Activated T-cell treated with anti-CD3 and anti-CD28 coated beads for 24 hours (primary cell): Measurements from ENCODE around the gene STYXL1.
"Not testable (repeated sequence)": the region's sequence is repeated elsewhere in the genome, so short reads cannot be mapped to it uniquely, and the experiment has no call there.

ENCODE experiments used
- DNase-seq: peaks from one replicate; pipeline ENCODE4 v3.0.0-alpha.2; 2020; ENCODE audit warnings: low read depth

Gene STYXL1

DNA sequence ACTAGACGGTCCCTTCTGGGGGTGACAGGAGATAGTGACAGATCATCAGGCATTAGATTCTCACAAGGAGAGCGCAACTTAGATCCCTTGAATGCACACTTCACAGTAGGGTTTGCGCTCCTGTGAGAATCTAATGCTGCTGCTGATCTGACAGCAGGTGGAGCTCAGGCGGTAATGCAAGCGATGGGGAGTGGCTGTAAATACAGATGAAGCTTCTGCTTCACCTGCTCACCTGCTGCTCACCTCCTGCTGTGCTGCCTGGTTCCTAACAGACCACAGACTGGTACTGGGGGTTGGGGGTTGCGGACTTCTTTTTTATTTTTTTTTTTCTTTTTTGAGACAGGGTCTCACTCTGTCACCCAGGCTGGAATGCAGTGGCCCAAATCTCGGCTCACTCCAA, 18.1 kb downstream of the STYXL1 start:
- not testable (repeated sequence) for DNase-seq

DNA sequence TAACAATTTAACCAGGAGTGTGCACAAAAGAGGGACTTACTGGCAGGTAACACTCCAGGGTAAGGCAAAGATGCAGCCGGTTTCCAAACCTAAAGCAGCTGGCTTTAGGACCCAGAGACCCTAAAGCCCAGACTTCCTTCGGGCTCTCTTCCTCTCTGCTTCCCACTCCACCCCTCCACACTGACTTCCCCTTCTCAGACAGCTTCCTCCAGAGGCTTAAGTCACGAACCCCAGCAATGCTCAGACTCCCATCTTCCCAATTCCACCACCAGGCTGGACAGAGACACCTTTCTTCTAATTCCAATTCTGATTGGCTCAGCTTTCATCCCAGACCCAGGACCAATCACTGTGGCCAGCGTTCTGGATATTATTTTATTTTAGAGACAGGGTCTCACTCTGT, 24.8 kb downstream of the STYXL1 start:
- DNase-seq = no peak

DNA sequence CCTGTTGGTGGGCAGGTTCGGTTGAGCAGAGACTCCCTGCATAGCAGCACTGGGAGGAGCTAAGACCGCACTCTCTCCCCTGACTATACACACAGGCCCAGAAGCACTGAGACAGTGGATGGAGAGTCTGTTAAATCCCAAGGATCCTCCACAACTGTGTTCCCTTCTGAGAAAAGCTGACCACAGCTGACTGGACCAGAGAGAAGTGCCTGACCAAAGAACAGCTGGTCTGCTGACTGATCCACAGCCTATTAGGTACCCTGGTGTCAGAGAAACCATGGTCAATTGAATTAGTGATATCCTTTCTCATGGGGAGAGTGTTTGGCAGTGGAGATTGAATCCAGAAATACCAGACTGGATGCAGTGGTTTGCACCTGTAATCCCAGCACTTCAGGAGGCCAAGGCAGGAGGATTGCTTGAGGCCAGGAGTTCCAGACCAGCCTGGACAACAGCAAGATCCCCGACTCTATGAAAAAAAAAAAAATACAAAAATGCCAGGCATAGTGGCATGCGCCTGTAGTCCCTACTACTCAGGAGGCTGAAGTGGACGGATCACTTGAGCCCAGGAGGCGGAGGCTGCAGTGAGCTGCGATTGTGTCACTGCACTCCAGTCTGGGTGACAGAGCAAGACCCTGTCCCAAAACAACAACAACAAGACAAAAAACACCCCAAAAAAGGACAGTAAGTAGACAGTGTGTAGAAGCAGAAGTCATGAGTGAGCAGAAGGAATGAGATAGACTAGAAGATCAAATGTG, 25.6 kb downstream of the STYXL1 start:
- DNase-seq = no peak

DNA sequence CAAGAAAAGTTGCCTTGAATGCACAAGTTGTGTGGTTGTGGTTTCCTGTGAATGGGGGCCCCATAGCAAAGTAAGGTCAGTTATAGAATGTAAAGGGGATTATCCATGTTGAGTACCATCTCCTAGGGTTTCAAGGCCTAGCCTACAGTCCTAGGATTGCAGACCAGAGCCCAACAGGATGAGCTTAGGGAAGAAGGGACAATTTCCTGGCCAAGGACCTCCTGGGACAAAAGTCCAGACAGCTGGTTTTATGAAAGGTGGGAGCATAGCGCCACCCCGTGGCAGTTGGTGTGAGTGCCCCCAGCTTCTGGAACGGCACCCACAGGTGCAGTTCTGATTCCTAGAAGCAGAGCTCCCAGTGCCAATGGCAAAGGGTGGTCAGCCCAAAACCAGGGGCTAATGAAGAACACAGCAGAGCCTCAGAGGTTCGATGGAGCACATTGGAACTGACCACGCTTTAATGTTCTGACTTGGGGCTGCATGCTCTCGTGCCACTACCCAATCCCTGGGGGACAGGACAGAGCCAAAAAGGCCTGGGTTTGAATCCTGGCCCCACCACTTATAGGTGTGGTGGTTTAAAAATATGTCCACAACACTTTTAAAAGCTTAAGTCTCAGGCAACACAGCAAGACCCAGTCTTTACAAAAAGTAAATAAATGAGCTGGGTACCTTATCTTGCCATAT, 27.6 kb downstream of the STYXL1 start:
- DNase-seq = peak; percentile 57

DNA sequence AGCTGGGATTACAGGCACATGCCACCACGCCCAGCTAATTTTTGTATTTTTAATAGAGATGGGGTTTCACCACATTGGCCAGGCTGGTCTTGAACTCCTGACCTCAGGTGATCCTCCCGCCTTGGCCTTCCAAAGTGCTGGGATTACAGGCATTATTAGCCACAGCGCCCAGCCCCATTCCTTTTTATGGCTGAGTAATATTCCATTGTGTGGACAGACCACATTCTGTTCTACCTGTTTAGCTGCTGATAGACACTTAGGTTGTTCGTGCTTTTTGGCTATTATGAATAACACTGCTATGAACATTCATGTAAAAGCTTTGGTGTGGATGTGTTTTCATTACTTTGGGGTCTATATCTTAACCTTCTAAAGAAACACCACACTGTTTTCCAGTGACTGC, 29.3 kb downstream of the STYXL1 start:
- not testable (repeated sequence) for DNase-seq

DNA sequence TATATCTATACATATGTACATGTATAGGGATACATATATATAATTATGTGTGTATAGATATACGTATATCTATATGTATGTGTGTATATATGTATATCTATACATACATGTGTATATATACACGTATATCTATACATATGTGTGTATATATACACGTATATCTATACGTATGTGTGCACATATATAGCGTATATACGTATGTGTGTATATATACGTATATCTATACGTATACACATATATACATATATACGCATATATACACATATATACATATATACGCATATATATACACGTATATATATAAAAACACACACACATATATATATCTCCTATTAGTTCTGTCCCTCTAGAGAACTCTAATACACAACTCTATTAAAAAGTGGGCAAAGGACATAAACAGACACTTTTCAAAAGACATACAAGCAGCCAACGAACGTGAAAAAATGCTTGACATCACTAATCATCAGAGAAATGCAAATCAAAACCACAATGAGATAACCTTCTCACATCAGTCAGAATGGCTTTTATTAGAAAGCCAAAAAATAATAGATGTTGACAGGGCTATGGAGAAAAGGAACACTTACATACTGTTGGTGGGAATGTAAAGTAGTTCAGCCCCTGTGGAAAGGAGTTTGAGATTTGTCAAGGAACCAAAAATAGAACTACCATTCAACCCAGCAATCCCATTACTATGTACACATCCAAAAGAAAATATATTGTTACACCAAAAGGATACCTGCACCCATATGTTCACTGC, 31.4 kb downstream of the STYXL1 start:
- no peak for DNase-seq

DNA sequence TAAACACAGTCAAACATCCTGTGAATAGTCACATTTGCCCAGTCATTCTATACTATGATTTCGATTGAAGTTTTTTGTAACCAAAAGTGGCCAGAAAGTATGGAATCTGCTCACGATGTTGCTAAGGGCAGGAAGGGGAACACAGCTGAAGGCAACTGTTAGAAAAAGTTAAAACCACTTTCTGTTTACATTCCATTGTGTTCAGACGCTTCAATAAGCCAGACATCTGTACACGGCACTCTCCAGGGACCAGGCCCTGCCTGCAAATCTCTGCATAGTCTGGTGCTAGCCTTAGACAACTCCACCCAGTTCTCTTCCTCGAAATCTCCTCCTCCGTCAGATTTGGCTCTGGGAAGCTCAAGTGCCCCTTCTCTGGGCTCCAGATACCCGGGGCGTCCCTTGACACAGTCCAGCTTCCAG, 36.3 kb downstream of the STYXL1 start:
- DNase-seq = no peak

DNA sequence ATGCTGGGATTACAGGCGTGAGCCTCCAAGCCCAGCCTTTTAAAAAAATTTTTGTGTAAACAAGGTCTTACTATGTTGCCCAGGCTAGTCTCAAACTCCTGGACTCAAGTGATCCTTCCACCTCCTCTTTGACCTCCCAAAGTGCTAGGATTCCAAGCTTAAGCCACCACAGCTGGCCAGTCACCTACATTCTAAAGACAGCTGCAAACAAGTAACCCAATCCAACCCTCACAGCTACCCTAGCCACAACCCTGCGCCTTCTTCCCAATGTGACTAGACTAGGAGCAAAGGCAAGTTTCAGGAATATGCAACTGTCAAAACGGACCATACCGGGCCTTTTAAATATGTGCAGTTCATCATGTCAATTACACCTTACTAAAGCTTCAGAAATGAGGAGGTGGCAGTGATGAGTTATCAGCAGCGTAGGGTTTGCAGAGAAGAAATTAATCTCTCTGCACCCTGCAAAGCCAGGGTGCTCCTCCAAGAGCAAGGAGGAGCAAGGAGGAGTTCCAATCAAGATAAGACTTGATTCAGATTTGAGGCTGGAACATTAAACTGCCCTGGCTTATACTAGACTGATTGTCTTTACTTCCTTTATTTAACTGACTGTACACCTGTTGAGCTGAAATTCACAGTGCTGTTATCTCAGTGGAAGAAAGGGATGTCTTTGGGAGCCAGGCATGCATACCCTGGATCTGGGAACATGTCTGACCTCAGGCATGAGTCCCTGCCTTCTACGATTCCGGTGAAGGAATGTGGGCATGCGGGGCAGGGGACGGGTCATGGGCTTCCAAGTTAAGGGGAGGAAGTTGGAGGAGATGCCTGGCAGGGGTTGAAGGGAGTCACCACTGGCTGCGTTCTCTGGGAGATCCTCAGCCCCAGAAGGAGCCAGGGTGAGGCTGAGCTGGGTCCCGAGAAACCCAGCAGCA, 37.9 kb downstream of the STYXL1 start:
- DNase-seq = no peak

DNA sequence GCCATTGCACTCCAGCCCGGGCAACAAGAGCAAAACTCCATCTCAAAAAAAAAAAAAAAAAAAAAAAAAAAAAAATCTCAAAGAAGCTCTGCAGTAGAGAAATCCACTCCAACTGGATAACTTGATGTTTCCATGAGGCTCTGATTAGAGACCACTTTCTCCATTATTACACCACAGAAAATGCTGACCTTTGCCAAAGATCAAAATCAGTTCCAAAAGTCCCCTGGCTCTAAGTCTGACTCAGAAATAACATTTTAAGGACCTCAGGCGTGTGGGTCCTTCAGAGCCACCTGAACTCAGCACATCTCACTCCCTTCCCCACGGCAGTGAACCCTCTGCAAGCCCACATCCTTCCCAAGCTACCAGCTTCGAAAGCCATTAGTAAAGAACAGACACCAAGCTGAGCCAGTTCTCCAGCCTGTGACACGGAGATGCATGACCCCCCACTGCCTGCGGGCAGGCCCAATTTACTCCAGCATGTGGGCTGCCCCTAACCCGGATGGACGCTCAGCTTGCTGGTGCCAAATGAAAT, 39.6 kb downstream of the STYXL1 start:
- DNase-seq = no peak

DNA sequence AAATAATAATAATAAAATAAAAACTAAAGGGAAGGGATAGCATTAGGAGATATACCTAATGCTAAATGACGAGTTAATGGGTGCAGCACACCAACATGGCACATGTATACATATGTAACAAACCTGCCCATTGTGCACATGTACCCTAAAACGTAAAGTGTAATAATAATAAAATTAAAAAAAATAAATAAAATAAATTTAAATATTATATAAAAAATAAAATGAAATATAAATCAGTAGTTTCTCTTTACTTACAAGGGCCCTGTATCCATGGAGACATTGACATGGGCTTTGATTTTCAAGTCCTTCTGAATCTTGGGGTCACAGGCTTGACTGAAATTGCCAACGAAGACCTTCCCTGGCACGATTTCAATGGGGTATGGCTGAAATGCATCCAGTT, 42.8 kb downstream of the STYXL1 start:
- not testable (repeated sequence) for DNase-seq

DNA sequence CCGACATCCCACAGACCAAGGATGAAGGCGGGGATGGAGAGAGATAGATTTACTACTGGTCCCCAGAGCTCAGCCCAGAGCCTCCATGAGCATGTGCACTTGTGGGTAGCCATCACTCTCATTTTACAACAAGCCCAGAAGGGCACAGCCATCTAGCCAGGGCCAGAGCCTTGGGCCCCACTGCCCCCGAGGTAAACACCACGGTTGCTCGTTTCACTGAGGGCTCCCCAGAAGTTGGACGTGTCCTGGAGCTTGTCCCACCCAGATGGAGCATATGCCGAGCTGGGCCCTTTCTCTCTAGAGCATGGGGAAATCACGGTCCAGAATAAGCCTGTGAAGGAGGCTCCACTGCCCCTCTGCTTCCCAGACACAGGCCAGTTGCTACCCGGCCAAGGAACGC, 44.4 kb downstream of the STYXL1 start:
- DNase-seq = no peak

DNA sequence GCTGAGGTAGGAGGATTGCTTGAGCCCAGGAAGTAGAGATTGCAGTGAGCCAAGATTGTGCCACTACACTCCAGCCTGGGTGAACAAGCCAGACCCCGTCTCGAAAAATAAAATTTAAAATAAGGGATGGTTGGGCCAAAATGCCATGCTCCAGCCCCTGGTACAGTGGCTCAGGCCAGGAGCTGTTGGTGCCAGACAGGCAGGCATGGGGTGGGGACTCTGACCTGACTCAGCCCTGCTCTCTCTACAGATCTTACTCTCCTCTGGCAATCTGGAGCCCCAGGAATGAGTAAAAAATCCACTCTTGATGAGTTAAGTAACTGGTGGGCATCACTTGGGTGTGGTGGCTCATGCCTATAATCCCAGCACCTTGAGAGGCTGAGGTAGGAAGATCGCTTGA, 45.0 kb downstream of the STYXL1 start:
- no peak for DNase-seq

DNA sequence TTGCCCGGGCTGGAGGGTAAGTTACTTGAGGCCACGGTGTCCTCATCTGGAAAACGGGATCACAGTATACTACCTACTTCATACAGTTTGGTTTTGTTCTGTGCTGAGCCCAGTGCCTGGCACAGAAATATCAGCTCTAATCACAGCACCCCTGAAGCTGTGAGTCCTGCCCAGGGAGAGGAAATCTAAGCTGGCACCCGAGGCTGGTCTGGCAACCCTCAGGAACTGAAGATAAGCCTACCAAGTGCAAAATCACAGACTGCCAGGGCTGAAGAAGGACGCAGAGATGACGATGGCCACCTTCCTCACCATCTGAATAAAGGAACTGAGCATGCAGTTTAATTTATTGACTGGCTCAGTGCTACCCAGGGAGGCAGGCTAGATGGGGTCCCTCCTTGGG, 45.7 kb downstream of the STYXL1 start:
- DNase-seq = no peak

DNA sequence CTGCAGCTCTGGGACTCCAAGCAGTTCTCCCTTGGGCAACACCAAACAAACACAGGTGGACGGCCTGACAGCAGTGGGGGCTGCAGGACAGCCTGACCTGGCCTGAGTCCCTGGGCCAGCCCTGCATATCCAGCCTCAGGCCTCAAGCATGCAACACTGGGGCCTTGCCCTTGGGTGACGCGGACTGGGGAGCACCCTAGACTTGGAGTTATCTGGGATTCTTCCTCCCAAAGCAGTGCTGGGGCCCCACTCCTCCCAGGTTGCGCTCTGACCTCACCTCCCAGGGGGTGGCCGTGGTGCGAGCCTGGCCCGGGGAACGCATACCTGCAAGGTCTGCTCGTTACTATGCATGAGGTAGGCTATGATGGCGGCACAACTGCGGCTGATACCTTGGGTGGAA, 47.2 kb downstream of the STYXL1 start:
- no peak for DNase-seq

DNA sequence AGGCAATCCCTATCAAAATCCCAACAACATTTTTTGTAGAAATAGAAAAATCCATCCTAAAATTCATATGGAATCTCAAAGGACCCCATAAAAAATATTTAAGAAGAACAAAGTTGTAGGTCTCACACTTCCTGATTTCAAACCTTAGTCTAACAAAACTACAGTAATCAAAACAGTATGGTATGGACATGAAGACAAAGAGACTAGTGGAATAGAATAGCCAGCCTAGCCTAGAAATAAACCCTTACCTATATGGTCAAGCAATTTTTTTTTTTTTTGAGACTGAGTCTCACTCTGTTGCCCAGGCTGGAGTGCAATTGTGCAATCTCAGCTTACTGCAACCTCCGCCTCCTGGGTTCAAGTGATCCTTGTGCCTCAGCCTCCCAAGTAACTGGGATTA, 49.8 kb downstream of the STYXL1 start:
- no peak for DNase-seq

DNA sequence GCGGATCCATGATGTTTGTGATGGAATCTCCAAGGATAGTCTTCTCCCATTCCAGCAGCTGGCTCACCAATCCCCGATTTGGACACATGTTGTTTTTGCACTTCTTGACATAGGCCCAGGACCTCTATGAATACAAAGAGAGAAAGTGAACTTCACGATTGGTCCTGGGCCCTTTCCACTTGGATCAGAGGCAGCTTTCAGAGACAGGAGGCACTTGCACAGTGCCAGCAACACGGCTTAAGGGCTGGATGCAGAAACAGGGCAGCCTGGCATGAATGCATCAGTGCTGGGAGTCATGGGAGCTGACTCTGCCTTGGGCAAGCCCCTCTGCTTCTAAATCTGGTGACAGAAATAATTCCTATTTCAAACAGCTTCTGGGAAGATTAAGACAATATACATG, 51.3 kb downstream of the STYXL1 start:
- DNase-seq = no peak

DNA sequence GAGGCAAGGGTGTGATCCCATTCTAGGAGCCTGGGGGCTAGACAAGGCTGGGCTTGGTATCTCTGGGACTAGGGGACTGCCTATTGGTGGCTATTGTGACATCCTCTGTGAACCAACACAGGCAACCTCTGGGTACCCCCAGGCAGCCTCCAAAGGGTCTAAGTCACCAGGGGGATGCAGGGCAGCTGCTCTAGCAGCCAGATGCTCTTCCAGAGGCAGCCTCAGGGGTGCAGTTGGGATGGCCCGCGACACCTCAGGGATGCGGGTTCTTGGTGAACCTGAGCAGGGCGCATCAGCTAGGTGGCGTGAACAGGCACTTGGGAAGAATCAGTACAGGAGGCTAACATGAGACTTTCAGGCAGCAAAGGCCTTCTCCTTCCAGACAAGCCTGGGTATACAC, 51.8 kb downstream of the STYXL1 start:
- no peak for DNase-seq

DNA sequence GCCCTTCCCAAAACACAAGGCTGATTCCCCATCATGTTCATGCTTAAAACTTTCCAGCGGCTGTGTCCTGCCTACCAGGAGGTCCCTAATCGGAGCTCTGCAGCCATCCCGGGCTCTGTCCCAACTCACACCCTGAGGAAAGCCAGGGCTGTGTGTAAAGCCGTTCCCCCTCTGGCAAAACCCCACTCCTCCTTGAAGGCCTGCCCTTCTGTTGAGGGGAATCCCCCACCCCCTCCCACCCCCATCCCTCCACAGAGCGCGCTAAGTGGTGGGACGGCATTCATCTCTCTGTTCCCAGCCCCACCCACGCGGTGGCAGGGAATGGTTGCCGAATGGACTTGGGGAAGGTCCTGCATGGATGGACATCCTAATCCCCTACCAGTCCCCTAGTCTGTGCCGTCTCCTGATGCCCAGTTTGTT, 52.7 kb downstream of the STYXL1 start:
- no peak for DNase-seq

DNA sequence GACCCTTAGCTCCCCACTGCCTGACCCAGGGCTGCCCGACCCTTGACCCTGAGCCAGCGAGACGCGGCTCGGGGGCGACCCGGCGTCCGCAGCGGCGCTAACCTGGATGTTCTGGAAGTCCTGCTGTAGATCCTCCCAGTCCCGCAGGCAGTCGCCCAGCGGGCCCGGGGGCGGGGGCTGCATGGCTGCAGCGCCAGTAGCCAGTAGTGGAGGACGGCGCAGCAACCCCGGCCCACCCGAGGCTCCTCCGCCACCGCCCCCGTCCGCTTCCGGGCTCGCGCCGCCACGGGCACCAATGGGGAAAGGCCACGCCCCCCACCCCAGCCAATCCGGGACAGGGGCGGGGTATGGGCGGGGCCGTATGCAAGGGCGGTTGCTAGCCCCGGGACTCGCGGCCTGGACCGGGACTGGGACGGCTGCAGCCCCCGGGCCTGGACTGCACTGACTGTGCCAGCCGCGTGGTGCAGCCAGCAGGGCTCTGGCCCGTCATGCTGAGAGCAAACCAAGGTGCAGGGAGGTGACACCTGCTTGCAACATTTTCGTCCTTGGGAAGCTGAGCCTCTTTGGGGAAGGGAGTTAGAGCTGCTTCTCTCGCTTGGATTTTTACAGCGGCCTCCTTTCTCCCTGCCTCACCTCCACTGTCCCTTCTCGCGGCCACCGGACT, 53.3 kb downstream of the STYXL1 start, which contains the start of gene TMEM120A:
TSS of gene TMEM120A (minus strand) at position 208 of the 664 bp plus-strand sequence. CDS start at position 183, 25 bp downstream.
- peak; percentile 93 for DNase-seq

DNA sequence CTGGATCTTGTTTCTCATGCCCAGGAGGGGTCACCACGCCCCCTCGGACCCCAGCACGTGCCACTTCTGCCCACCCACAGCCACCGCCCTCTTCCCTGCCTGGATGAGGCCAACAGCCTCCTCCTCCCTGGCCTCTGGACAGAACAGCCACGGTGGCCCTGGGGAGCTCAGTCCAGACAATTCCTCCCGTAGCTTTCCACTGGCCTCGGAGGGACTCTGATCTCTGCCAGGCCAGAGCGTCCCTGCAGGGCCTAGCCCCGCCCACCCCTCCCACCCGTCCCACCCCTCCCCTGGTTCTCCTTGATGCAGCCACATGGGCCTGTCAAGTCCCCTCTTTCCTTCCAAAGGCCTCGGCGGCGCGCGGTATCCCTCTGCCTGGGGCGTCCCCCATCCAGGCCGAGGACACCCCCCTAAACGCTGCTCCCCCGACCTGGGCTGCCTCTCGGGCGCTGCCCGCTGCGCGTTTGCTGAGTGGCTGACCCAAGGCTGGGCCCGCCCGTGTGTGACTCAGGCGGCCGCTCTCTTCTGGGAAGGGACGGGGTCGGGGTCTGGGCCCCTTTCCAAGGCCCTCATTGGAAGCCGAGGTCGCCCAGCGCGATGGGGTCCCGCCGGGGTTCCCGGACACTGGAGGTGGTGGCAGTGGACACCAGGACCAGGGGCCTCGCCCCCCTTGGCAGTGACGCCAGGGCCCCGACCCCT, 54.0 kb downstream of the STYXL1 start:
- DNase-seq = no peak
